GM12891 (cell line): ENCODE data around the gene ELK3.

Experiments
- PAX5 ChIP-seq: IDR thresholded peaks from 2 replicates; pipeline ENCODE4 v1.6.1; 2011; ENCODE audit warnings: low read length, moderate library complexity, mild to moderate bottlenecking; ENCODE audit not compliant: insufficient read depth, severe bottlenecking
- POLR2A ChIP-seq: IDR thresholded peaks from 2 replicates; pipeline ENCODE4 v1.6.1; 2011; ENCODE audit warnings: low read depth, low read length, control low read depth
- POLR2AphosphoS5 ChIP-seq: IDR thresholded peaks from 2 replicates; pipeline ENCODE4 v1.6.1; 2011; ENCODE audit warnings: low read depth, low read length, control low read depth
- SPI1 ChIP-seq: IDR thresholded peaks from 2 replicates; pipeline ENCODE4 v1.6.1; 2011; ENCODE audit warnings: low read depth, low read length, control low read depth
- TAF1 ChIP-seq: IDR thresholded peaks from 2 replicates; pipeline ENCODE4 v1.6.1; 2011; ENCODE audit warnings: low read depth, low read length, control low read depth

DNA sequence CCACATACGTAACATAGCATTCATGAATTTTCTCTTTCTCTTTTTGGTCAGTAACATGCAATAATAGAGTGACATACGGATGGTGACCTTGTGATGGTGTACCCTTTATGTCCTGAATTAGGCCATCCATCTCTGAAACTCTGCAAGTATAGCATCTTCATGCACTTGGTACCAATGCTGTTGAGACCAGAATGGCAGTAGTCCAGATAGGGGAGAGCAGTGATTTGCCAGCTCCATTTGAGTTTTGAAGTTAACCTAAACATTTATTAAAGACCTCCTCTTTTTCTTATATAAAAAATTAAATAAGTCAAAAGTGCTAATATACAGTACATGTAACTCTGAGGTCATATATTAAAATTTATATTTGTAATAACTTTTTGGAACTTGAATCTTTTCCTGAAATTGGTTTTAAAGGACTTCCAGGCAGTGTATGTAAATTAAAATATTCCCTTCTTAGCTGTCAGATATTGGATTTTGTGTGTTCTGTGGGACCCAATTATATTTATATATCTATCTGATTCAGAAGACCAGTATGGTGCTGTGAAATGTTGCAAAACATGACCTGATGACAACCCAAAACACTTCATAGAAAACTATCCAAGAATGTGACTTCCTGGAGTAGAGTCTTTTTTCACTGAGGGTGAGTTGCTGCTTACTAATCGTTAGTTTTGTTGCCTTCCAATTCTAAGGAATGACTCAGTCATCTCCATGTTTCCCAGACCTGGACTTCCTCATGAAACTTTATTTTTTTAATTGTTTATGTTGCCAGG lies 3.5 kb downstream of the ELK3 start:
- no peak for TF ChIP-seq SPI1
- no peak for TF ChIP-seq POLR2A
- TF ChIP-seq POLR2AphosphoS5, result no peak
- no peak for TF ChIP-seq PAX5
- no peak for TF ChIP-seq TAF1
